Daoy (cell line): ENCODE results near the gene MLLT10. TPM values are rescaled to one million over a fixed set of nuclear protein-coding genes. Genes with fewer than 3 reads are reported as not detected.

Experiments used
- DNase-seq: peaks from one replicate; pipeline ENCODE4 v3.0.0-alpha.2; 2015; ENCODE audit warnings: low read depth
- total RNA-seq: library from RNA; depleted of rRNA; stranded (reverse); fragments of >200 nt; shearing (Covaris generic); gene quantifications from 2 replicates; pipeline ENCODE4 v1.2.3, GENCODE V29; 2014; rRNA removed

The MLLT10 gene
- total RNA-seq, 1 experiment from 2014 or later: 9.0 TPM

GRCh38 chr10:21769041-21769440 lies 235.0 kb downstream of the MLLT10 start:
- DNase-seq: no peak

DNA sequence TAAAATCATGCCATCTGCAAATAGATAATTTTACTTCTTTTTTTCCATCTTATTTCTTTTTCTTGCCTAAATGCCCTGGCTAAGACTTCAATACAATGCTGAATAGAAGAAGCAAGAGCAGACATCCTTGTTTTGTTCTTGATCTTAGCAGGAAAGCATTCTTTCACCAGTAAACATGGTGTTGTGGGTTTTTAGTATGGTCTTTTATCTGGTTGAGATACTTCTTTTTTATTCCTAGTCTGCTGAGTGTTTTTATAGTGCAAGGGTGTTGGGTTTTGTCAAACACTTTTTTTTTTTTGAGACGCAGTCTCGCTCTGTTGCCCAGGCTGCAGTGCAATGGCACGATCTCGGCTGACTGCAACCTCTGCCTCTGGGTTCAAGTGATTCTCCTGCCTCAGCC lies 237.2 kb downstream of the MLLT10 start:
- DNase-seq: no peak

DNA sequence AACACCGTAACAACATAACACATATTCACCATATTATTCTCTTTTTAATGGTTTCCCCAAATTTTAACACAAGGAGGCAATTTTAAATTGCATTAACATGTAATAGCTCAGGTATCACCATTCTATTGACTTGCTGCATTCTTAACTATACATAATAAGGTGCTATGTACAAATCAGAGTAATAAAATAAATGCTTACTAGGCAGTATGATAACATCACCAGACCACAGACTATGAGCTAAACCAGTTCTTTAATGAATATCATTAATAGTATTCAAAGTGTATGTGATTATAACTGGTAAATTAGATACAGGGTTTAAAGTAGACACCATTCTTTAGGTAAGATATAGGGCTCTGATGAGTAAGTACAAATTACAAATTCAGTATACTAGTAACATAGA lies 242.9 kb downstream of the MLLT10 start:
- DNase-seq: no peak

- DNase-seq: no peak
These were observed 257.2 kb downstream of the MLLT10 start for GRCh38 chr10:21791276-21791675.

Other genes starting within 250 kb of the MLLT10 start
- 0.29 and 1.3 TPM in 2 replicates for gene SKIDA1, start 8.6 kb upstream of the MLLT10 start, total RNA-seq